Naive thymus-derived CD4-positive, alpha-beta T cell (primary cell): ENCODE results near the gene PVALB. TPM values are rescaled to one million over a fixed set of nuclear protein-coding genes. Genes with fewer than 3 reads are reported as not detected.

Experiments used
- ATAC-seq: fragments of 150-1000 bp; cut with Tn5 transposase; 2 replicates; pipeline ENCODE4 v1.10.0; 2021; ENCODE audit warnings: mild to moderate bottlenecking, moderate library complexity
- CTCF ChIA-PET: fragments of 350-600 bp; sonication (Branson Sonifier 250); formaldehyde crosslinking; loops from one replicate; lab custom pipeline; 2021; ENCODE audit warnings: antibody characterized with exemption; lab: Charles Lee
- POLR2A ChIA-PET: fragments of 350-600 bp; sonication (Branson Sonifier 250); formaldehyde crosslinking; loops from one replicate; lab custom pipeline; 2021; ENCODE audit warnings: antibody characterized with exemption, inconsistent platforms; lab: Charles Lee
- DNase-seq, 9 donors: peaks; one replicate each; pipeline versions ENCODE4 v3.0.0 to v3.0.0-alpha.2; 2020 to 2022; ENCODE audit warnings: mixed read lengths in 1 of 9
- H3K27ac ChIP-seq: one replicate; pipeline ENCODE4 v1.7.0; 2013; ENCODE audit warnings: mild to moderate bottlenecking, low read depth, low read length, moderate library complexity
- H3K27me3 ChIP-seq, 2 donors: one replicate each; pipeline ENCODE4 v1.7.0; 2013; ENCODE audit warnings: low read length in 2 of 2, mild to moderate bottlenecking in 2 of 2, moderate library complexity in 2 of 2; ENCODE audit not compliant: control insufficient read depth in 2 of 2, insufficient read depth in 2 of 2
- H3K36me3 ChIP-seq, 3 experiments: 1 replicate in 2 of 3; 2 replicates in 1 of 3; pipeline ENCODE4 v1.7.0; 2013; ENCODE audit warnings: low read length in 3 of 3, mild to moderate bottlenecking in 3 of 3, moderate library complexity in 1 of 3; ENCODE audit not compliant: insufficient read depth in 3 of 3, control insufficient read depth in 2 of 3
- H3K4me1 ChIP-seq, 2 donors: one replicate each; pipeline ENCODE4 v1.7.0; 2013; ENCODE audit warnings: low read length in 2 of 2, mild to moderate bottlenecking in 2 of 2, moderate library complexity in 1 of 2; ENCODE audit not compliant: control insufficient read depth in 2 of 2, insufficient read depth in 2 of 2
- H3K4me3 ChIP-seq: 2 replicates; pipeline ENCODE4 v1.7.0; 2013; ENCODE audit warnings: mild to moderate bottlenecking, low read length
- H3K9me3 ChIP-seq, 3 experiments: 1 replicate in 2 of 3; 2 replicates in 1 of 3; pipeline ENCODE4 v1.7.0; 2013; ENCODE audit warnings: low read length in 3 of 3; ENCODE audit not compliant: control insufficient read depth in 2 of 3
- H3K27ac Mint-ChIP-seq, 9 donors: one replicate each; pipeline ENCODE4 v1.8.0; 2020 to 2022; ENCODE audit warnings: mixed read lengths in 9 of 9, mild to moderate bottlenecking in 8 of 9, moderate library complexity in 5 of 9, inconsistent platforms in 2 of 9
- H3K27me3 Mint-ChIP-seq, 5 donors: one replicate each; pipeline ENCODE4 v1.8.0; 2021 to 2022; ENCODE audit warnings: mixed read lengths in 5 of 5, mild to moderate bottlenecking in 1 of 5
- H3K36me3 Mint-ChIP-seq, 5 donors: one replicate each; pipeline ENCODE4 v1.8.0; 2020 to 2022; ENCODE audit warnings: mixed read lengths in 5 of 5, mild to moderate bottlenecking in 3 of 5, inconsistent platforms in 1 of 5
- H3K4me1 Mint-ChIP-seq, 7 donors: one replicate each; pipeline ENCODE4 v1.8.0; 2020 to 2022; ENCODE audit warnings: mixed read lengths in 7 of 7, mild to moderate bottlenecking in 3 of 7, inconsistent platforms in 1 of 7
- H3K4me3 Mint-ChIP-seq, 10 donors: one replicate each; pipeline ENCODE4 v1.8.0; 2020 to 2022; ENCODE audit warnings: mild to moderate bottlenecking in 10 of 10, mixed read lengths in 10 of 10, moderate library complexity in 6 of 10, inconsistent platforms in 2 of 10
- H3K9me3 Mint-ChIP-seq, 11 donors: one replicate each; pipeline ENCODE4 v1.8.0; 2020 to 2022; ENCODE audit warnings: mixed read lengths in 11 of 11, mild to moderate bottlenecking in 4 of 11, inconsistent platforms in 1 of 11, moderate library complexity in 1 of 11
- intact Hi-C, 2 donors: fragments of 100-400 bp; cut with micrococcal nuclease; formaldehyde crosslinking; loops; one replicate each; pipeline ENCODE4 v1.15.1; 2023
- polyA plus RNA-seq, 2 donors: library from polyadenylated mRNA; unstranded; fragments of 300-500 nt; fragmentation: Illumina TruSeq; gene quantifications; one replicate each; pipeline ENCODE4 v1.2.3, GENCODE V29; 2021
- total RNA-seq, 6 experiments: library from RNA in 5 of 6; stranded (reverse) in 5 of 6; gene quantifications; 1 replicate in 5 of 6; 2 replicates in 1 of 6; pipeline ENCODE4 v1.2.3 and lab custom pipeline; 2021 to 2026

The PVALB gene
- total and polyA plus RNA-seq, 7 experiments from 2014 or later: not detected

DNA sequence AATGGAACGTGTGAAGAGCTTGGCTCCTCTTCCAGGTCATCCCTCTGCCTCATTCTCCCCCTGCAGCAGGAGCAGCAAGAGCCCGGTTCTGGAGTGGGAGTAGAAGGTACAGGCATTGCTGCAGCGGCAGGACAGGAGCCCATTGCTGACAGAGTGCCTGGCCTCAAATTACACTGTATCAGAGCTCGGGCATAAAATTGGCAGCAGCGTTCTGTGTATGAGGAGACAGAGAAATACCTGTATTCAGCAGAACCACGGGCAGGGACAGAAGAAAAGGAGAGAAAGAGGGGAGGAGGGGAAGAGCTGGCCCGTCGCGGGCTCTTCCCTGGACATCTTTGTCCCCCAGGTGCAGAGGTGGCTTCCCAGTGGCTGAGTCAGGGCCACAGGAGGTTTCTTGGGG lies 41.3 kb upstream of the PVALB start:
- peaks cover 0 to 12% of the 10 kb centered on the region in 2 donors for H3K4me1 ChIP-seq
- peaks cover 0 to 3% (median 0%) of the 10 kb centered on the region in 11 donors for H3K9me3 Mint-ChIP-seq
- ATAC-seq: no peak
- H3K4me1 Mint-ChIP-seq: peaks cover 12 to 56% (median 15%) of the 10 kb centered on the region in 7 donors
- H3K36me3 Mint-ChIP-seq: peaks cover 0 to 8% (median 0%) of the 10 kb centered on the region in 5 donors
- H3K27me3 ChIP-seq: no peaks in the 10 kb centered on the region
- no peak overlapping the region for H3K27ac ChIP-seq
- CTCF ChIA-PET: interaction anchor here (0.6 to 2.1 kb wide), 3 partner anchors 74 to 415 kb away, joined by 3 to 4 read pairs (median 4); partner anchors contain the start of gene IFT27
- H3K36me3 ChIP-seq: no peaks in the 10 kb centered on the region
- H3K27ac Mint-ChIP-seq: no peak overlapping the region
- DNase-seq: no peak
- no peak overlapping the region for H3K4me3 ChIP-seq
- POLR2A ChIA-PET: no interaction called here
- no peaks in the 10 kb centered on the region for H3K9me3 ChIP-seq
- H3K4me3 Mint-ChIP-seq: no peak overlapping the region
- H3K27me3 Mint-ChIP-seq: peaks cover 0 to 5% (median 0%) of the 10 kb centered on the region in 5 donors
- intact Hi-C loops: loop anchor here in 1 of 2 donors (10.0 kb wide), 1 partner anchor 337 kb away; no protein-coding TSS in a partner anchor

DNA sequence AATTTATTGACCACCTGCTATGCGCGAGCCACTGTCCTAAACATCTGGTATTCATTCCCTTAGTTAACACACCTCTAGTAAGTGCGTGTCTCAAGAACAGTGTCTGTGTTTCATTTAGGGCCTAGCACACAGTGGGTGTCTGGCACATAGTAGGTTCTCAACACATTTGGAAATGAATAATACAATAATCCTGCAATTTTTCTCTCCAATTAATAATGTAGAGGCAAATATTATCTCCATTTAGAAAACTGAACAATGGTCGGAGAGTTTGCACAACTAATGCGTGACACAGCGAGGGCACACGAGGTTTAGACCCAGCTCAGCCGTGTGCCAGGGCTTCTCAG lies 39.9 kb upstream of the PVALB start:
- ATAC-seq (no peak), DNase-seq (no peak)
- peaks cover 0 to 12% (median 0%) of the 10 kb centered on the region in 5 donors for H3K36me3 Mint-ChIP-seq
- peak overlapping the region in 3 of 10 donors; percentile 27 to 40 (median 39) for H3K4me3 Mint-ChIP-seq
- H3K4me1 Mint-ChIP-seq: peaks cover 15 to 50% (median 21%) of the 10 kb centered on the region in 7 donors
- intact Hi-C loops: loop anchor here (1.0 to 10.0 kb wide), 7 partner anchors 74 to 342 kb away; partner anchors contain the start of gene IFT27 (in 2 of the 2)
- peaks cover 0 to 3% (median 0%) of the 10 kb centered on the region in 11 donors for H3K9me3 Mint-ChIP-seq
- no peak overlapping the region for H3K4me3 ChIP-seq
- peak overlapping the region in 2 of 9 donors; percentile 1 to 38 for H3K27ac Mint-ChIP-seq
- H3K4me1 ChIP-seq: peaks cover 0 to 15% of the 10 kb centered on the region in 2 donors
- CTCF ChIA-PET: interaction anchor here (0.6 to 1.5 kb wide), 8 partner anchors 9 to 210 kb away, joined by 3 to 6 read pairs (median 4); partner anchors contain the start of gene IFT27
- POLR2A ChIA-PET: no interaction called here
- H3K9me3 ChIP-seq: no peaks in the 10 kb centered on the region
- no peaks in the 10 kb centered on the region for H3K36me3 ChIP-seq
- H3K27ac ChIP-seq: no peak overlapping the region
- peaks cover 0 to 5% (median 0%) of the 10 kb centered on the region in 5 donors for H3K27me3 Mint-ChIP-seq
- H3K27me3 ChIP-seq: no peaks in the 10 kb centered on the region

GRCh38 chr22:36856121-36856791 lies 39.4 kb upstream of the PVALB start:
- Histone ChIP-seq H3K27ac (no peak overlapping the region), H3K4me1 (peaks cover 0 to 15% of the 10 kb centered on the region in 2 donors), H3K27me3 (no peaks in the 10 kb centered on the region), H3K9me3 (no peaks in the 10 kb centered on the region), H3K36me3 (no peaks in the 10 kb centered on the region), H3K4me3 (no peak overlapping the region)
- peaks cover 17 to 45% (median 21%) of the 10 kb centered on the region in 7 donors for H3K4me1 Mint-ChIP-seq
- peaks cover 0 to 3% (median 0%) of the 10 kb centered on the region in 11 donors for H3K9me3 Mint-ChIP-seq
- H3K27me3 Mint-ChIP-seq: peaks cover 0 to 5% (median under 1%) of the 10 kb centered on the region in 5 donors
- H3K4me3 Mint-ChIP-seq: peak overlapping the region in 8 of 10 donors; percentile 27 to 75 (median 56)
- H3K27ac Mint-ChIP-seq: peak overlapping the region in 3 of 9 donors; percentile 1 to 38 (median 32)
- H3K36me3 Mint-ChIP-seq: peaks cover 0 to 12% (median 0%) of the 10 kb centered on the region in 5 donors
- DNase-seq (peak; percentile 79 to 99 (median 89)), ATAC-seq (peak; percentile 92)
- intact Hi-C loops: loop anchor here (1.0 to 10.0 kb wide), 7 partner anchors 74 to 342 kb away; partner anchors contain the start of gene IFT27 (in 2 of the 2)
- CTCF ChIA-PET: interaction anchor here (0.6 to 1.5 kb wide), 20 partner anchors 8 to 341 kb away, joined by 3 to 7 read pairs (median 3); partner anchors contain the start of gene IFT27
- POLR2A ChIA-PET: no interaction called here

DNA sequence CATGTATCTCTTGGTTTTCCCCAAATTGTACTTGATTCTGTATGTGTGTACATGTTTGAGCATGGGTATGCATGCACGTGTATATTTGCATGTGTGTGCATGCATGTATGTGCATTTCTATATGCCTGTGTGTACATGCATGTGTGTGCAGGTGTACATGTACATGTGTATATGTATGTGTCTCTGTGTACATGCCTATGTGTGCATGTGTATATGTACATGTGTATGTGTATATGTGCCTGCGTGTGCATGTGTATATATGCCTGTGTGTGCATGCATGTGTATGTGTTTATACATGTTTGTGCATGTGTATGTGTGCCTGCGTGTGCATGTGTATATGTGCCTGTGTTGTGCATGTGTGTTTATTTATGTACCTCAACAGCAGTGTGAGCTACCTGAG lies 38.6 kb upstream of the PVALB start:
- H3K4me1 ChIP-seq: peaks cover 0 to 15% of the 10 kb centered on the region in 2 donors
- no peak for DNase-seq
- ChIA-PET CTCF (interaction anchor here (0.6 to 1.5 kb wide), 14 partner anchors 11 to 342 kb away, joined by 3 to 6 read pairs (median 3); partner anchors contain the start of gene IFT27), POLR2A (no interaction called here)
- Mint-ChIP-seq H3K9me3 (peaks cover 0 to 3% (median 0%) of the 10 kb centered on the region in 11 donors), H3K4me1 (peaks cover 13 to 37% (median 20%) of the 10 kb centered on the region in 7 donors), H3K4me3 (no peak overlapping the region), H3K36me3 (peaks cover 0 to 13% (median 0%) of the 10 kb centered on the region in 5 donors), H3K27me3 (peaks cover 0 to 5% (median 3%) of the 10 kb centered on the region in 5 donors), H3K27ac (peak overlapping the region in 1 of 9 donors; percentile 45)
- no peaks in the 10 kb centered on the region for H3K9me3 ChIP-seq
- no peak overlapping the region for H3K27ac ChIP-seq
- ATAC-seq: no peak
- intact Hi-C loops: loop anchor here in 1 of 2 donors (10.0 kb wide), 1 partner anchor 339 kb away; no protein-coding TSS in a partner anchor
- H3K4me3 ChIP-seq: no peak overlapping the region
- no peaks in the 10 kb centered on the region for H3K27me3 ChIP-seq
- H3K36me3 ChIP-seq: no peaks in the 10 kb centered on the region

- intact Hi-C loops: loop anchor here in 1 of 2 donors (10.0 kb wide), 1 partner anchor 341 kb away; no protein-coding TSS in a partner anchor
- Histone ChIP-seq H3K27ac (no peak overlapping the region), H3K4me1 (peaks cover 0 to 15% of the 10 kb centered on the region in 2 donors), H3K27me3 (no peaks in the 10 kb centered on the region), H3K9me3 (no peaks in the 10 kb centered on the region), H3K4me3 (no peak overlapping the region), H3K36me3 (no peaks in the 10 kb centered on the region)
- H3K27me3 Mint-ChIP-seq: peaks cover 5 to 21% (median 10%) of the 10 kb centered on the region in 5 donors
- H3K9me3 Mint-ChIP-seq: peaks cover 0 to 3% (median 0%) of the 10 kb centered on the region in 11 donors
- POLR2A ChIA-PET: interaction anchor here (1.3 kb wide), 1 partner anchor 124 kb away, joined by 3 read pairs; no protein-coding TSS in a partner anchor
- CTCF ChIA-PET: interaction anchor here (0.7 to 3.1 kb wide), 7 partner anchors 11 to 124 kb away, joined by 3 to 13 read pairs (median 4); no protein-coding TSS in a partner anchor
- H3K27ac Mint-ChIP-seq: peak overlapping the region; percentile 53 to 89 (median 87)
- peak overlapping the region; percentile 57 to 83 (median 75) for H3K4me3 Mint-ChIP-seq
- H3K36me3 Mint-ChIP-seq: peaks cover 0 to 10% (median 0%) of the 10 kb centered on the region in 5 donors
- ATAC-seq: peak; percentile 88
- peak; percentile 78 to 90 (median 87) for DNase-seq
- H3K4me1 Mint-ChIP-seq: peaks cover 10 to 27% (median 19%) of the 10 kb centered on the region in 7 donors
Observed at GRCh38 chr22:36853407-36854099, 36.7 kb upstream of the PVALB start.
